ACC112 (cell line): Measurements from ENCODE around the gene MORC1.
"Not testable (repeated sequence)": the region's sequence is repeated elsewhere in the genome, so short reads cannot be mapped to it uniquely, and the experiment has no call there.

ENCODE experiments used
- H2AFZ ChIP-seq: fragments of 200-600 bp; sonication (generic); one replicate; pipeline ENCODE4 v1.6.0; 2017; ENCODE audit warnings: antibody characterized with exemption, low read length; ENCODE audit not compliant: unreplicated experiment
- H3K27ac ChIP-seq: fragments of 200-600 bp; sonication (generic); 2 replicates; pipeline ENCODE4 v1.5.1; 2014; ENCODE audit warnings: low read depth, mild to moderate bottlenecking, antibody characterized with exemption, low read length, moderate library complexity
- H3K27me3 ChIP-seq: fragments of 200-600 bp; sonication (generic); 2 replicates; pipeline ENCODE4 v1.6.1; 2014; ENCODE audit warnings: mild to moderate bottlenecking, antibody characterized with exemption, low read length, moderate library complexity, mixed read lengths; ENCODE audit not compliant: insufficient read depth
- H3K36me3 ChIP-seq: fragments of 200-600 bp; sonication (generic); 2 replicates; pipeline ENCODE4 v1.6.1; 2016; ENCODE audit warnings: mild to moderate bottlenecking, antibody characterized with exemption, low read length, moderate library complexity, mixed read lengths; ENCODE audit not compliant: insufficient read depth
- H3K4me1 ChIP-seq: fragments of 200-600 bp; sonication (generic); one replicate; pipeline ENCODE4 v1.6.1; 2016; ENCODE audit warnings: low read length, mixed read lengths; ENCODE audit not compliant: insufficient read depth, unreplicated experiment, control insufficient read depth
- H3K4me3 ChIP-seq: fragments of 200-600 bp; sonication (generic); 2 replicates; pipeline ENCODE4 v1.5.1; 2014; ENCODE audit warnings: mild to moderate bottlenecking, low read depth, low read length
- H3K79me2 ChIP-seq: fragments of 200-600 bp; sonication (generic); one replicate; pipeline ENCODE4 v1.6.0; 2016; ENCODE audit warnings: low read length; ENCODE audit not compliant: control insufficient read depth, unreplicated experiment, insufficient read depth

The MORC1 gene

GRCh38 chr3:109133474-109133816, 15.5 kb upstream of the MORC1 start:
- H3K36me3 ChIP-seq, H3K27ac ChIP-seq, H2AFZ ChIP-seq, H3K4me3 ChIP-seq, H3K4me1 ChIP-seq, H3K27me3 ChIP-seq, H3K79me2 ChIP-seq: not testable (repeated sequence)

GRCh38 chr3:109132801-109133473, 15.0 kb upstream of the MORC1 start:
- H3K27ac ChIP-seq = no peak overlapping the region
- no peak overlapping the region for H3K4me3 ChIP-seq
- no peaks in the 10 kb centered on the region for H3K4me1 ChIP-seq
- H3K79me2 ChIP-seq = no peaks in the 10 kb centered on the region
- no peaks in the 10 kb centered on the region for H3K27me3 ChIP-seq
- H2AFZ ChIP-seq = no peak overlapping the region
- no peaks in the 10 kb centered on the region for H3K36me3 ChIP-seq

- Histone ChIP-seq H3K36me3 (no peaks in the 10 kb centered on the region), H3K79me2 (no peaks in the 10 kb centered on the region), H3K27me3 (no peaks in the 10 kb centered on the region), H2AFZ (no peak overlapping the region), H3K4me3 (no peak overlapping the region), H3K4me1 (no peaks in the 10 kb centered on the region), H3K27ac (no peak overlapping the region)
These were observed 13.3 kb upstream of the MORC1 start for GRCh38 chr3:109131276-109131675.

- Histone ChIP-seq H3K27ac (no peak overlapping the region), H2AFZ (no peak overlapping the region), H3K4me3 (no peak overlapping the region), H3K36me3 (no peaks in the 10 kb centered on the region), H3K27me3 (no peaks in the 10 kb centered on the region), H3K4me1 (no peaks in the 10 kb centered on the region), H3K79me2 (no peaks in the 10 kb centered on the region)
These were observed 9.6 kb upstream of the MORC1 start for GRCh38 chr3:109127553-109127952.

GRCh38 chr3:109125902-109126301, 8.0 kb upstream of the MORC1 start:
- H3K27me3 ChIP-seq = no peaks in the 10 kb centered on the region
- H2AFZ ChIP-seq = no peak overlapping the region
- H3K27ac ChIP-seq = no peak overlapping the region
- H3K4me1 ChIP-seq = no peaks in the 10 kb centered on the region
- H3K36me3 ChIP-seq = no peaks in the 10 kb centered on the region
- H3K4me3 ChIP-seq = no peak overlapping the region
- H3K79me2 ChIP-seq = no peaks in the 10 kb centered on the region

GRCh38 chr3:109122690-109123089, 4.8 kb upstream of the MORC1 start:
- H3K27me3 ChIP-seq = no peaks in the 10 kb centered on the region
- no peaks in the 10 kb centered on the region for H3K36me3 ChIP-seq
- no peak overlapping the region for H2AFZ ChIP-seq
- no peaks in the 10 kb centered on the region for H3K4me1 ChIP-seq
- H3K79me2 ChIP-seq = no peaks in the 10 kb centered on the region
- no peak overlapping the region for H3K4me3 ChIP-seq
- H3K27ac ChIP-seq = no peak overlapping the region

- H3K36me3 ChIP-seq = no peaks in the 10 kb centered on the region
- no peaks in the 10 kb centered on the region for H3K79me2 ChIP-seq
- H3K27ac ChIP-seq = no peak overlapping the region
- no peak overlapping the region for H3K4me3 ChIP-seq
- H3K27me3 ChIP-seq = no peaks in the 10 kb centered on the region
- no peaks in the 10 kb centered on the region for H3K4me1 ChIP-seq
- no peak overlapping the region for H2AFZ ChIP-seq
These were observed 650 bp upstream of the MORC1 start for GRCh38 chr3:109118584-109118983.

- Histone ChIP-seq H2AFZ (no peak overlapping the region), H3K27ac (no peak overlapping the region), H3K79me2 (no peaks in the 10 kb centered on the region), H3K4me1 (no peaks in the 10 kb centered on the region), H3K4me3 (no peak overlapping the region), H3K36me3 (no peaks in the 10 kb centered on the region), H3K27me3 (no peaks in the 10 kb centered on the region)
These were observed 1.9 kb downstream of the MORC1 start for GRCh38 chr3:109116031-109116430.

- Histone ChIP-seq H3K36me3 (no peaks in the 10 kb centered on the region), H3K4me3 (no peak overlapping the region), H3K4me1 (no peaks in the 10 kb centered on the region), H3K27ac (no peak overlapping the region), H3K27me3 (no peaks in the 10 kb centered on the region), H2AFZ (no peak overlapping the region), H3K79me2 (no peaks in the 10 kb centered on the region)
These were observed 2.5 kb downstream of the MORC1 start for GRCh38 chr3:109115451-109115850.

GRCh38 chr3:109114746-109115145, 3.2 kb downstream of the MORC1 start:
- Histone ChIP-seq H3K4me1 (no peaks in the 10 kb centered on the region), H3K27me3 (no peaks in the 10 kb centered on the region), H3K27ac (no peak overlapping the region), H3K4me3 (no peak overlapping the region), H2AFZ (no peak overlapping the region), H3K79me2 (no peaks in the 10 kb centered on the region), H3K36me3 (no peaks in the 10 kb centered on the region)

- no peaks in the 10 kb centered on the region for H3K27me3 ChIP-seq
- no peak overlapping the region for H3K4me3 ChIP-seq
- H3K4me1 ChIP-seq = no peaks in the 10 kb centered on the region
- no peak overlapping the region for H2AFZ ChIP-seq
- H3K36me3 ChIP-seq = no peaks in the 10 kb centered on the region
- H3K79me2 ChIP-seq = no peaks in the 10 kb centered on the region
- H3K27ac ChIP-seq = no peak overlapping the region
These were observed 4.8 kb downstream of the MORC1 start for GRCh38 chr3:109112946-109113760.
